GM18867 (cell line): ENCODE results near the gene ENTREP1.

Source experiments
- ATAC-seq: cut with Tn5 transposase; IDR thresholded peaks from one replicate; pipeline ENCODE4 v1.9.1; 2021; ENCODE audit warnings: mild to moderate bottlenecking, moderate library complexity; ENCODE audit not compliant: unreplicated experiment

Gene ENTREP1

DNA sequence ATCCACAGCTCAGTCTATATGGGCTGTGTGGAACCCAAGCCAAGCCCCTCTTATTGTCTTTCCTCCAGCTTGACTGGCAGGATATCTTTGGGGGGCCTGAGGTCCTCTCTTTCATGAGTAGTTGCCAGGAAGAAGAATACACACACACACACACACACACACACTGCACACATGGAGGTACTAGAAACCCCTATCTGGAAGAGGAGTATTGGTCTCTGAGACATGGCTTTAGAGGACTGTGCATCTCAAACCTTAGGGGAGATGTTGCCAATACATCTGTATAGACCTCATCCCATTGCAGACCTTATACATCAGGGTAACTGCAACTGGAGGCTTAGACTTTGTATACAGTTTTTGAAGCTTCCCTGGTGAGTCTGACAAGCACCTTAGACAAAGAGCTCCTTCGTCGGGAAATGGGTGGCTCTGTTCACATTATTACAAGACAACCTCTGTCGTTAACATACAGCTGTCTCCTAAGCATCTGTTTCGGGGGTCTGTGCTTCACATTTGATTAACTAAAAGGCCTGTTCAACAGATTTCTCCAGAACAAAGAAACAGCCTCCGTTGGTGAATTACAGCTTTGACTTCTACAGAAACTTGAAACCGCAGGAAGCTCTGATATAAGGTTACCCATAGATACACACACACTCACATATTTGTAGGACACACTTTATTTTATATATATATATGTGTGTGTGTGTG lies 5.5 kb upstream of the ENTREP1 start:
- ATAC-seq = no peak

DNA sequence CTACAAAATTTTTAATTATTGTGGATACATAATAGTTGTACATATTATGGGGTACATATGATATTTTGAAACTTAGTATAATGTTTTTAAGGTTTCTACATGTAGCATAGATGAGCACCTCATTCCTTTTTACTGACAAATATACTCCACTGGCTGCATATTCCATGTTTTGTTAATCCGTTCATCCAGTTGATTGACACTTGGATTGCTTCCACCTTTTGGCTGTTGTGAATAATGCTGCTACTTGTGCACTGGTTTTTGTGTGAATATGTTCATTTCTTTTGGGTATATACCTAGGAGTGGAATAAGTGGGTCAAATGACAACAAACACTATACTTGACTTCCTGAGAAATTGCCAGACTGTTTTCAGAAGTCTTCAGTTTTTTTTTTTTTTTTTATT lies 2.8 kb upstream of the ENTREP1 start:
- ATAC-seq = no peak

DNA sequence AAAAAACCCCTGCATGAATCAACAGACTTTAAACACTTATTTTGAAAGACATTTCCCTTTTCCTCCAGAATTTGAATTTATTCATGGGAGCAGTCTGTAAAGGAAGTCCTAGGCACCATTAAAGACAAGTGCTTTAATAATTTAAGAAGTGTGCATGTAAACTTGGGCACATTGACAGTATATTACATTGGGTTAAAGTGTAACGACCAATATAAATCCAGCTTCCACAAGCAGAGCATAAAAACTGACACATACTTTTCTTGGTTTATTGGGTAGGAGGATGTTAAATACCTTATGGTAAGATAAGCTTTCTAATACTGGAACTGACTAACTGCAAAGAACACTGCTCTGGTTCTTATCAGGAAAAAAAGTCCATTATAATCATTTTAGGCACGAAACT lies 1.2 kb upstream of the ENTREP1 start:
- ATAC-seq = no peak

- no peak for ATAC-seq
Measured at GRCh38 chr9:69325409-69326212, 596 bp downstream of the ENTREP1 start.

- ATAC-seq = no peak
Measured at GRCh38 chr9:69326261-69326660, 1.2 kb downstream of the ENTREP1 start.

DNA sequence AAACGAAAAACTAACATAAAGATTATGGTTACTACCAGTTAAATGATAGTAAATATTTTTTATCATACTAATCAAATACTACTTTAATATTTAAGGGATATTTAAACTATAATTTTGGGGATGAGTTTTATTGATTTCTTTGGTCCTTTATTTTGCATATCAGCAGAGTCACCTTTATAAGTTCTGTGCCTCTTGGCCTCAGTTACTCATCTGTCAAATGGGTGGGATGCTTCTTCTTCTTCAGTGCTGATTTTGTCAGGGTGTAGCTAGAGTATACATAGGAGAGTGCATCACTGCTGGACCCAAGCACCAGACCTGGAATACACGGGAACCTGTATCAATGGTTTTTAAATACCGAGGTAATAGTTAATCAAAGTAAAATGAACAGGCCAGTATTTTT lies 5.6 kb downstream of the ENTREP1 start:
- no peak for ATAC-seq

- no peak for ATAC-seq
Measured at GRCh38 chr9:69331444-69331843, 6.4 kb downstream of the ENTREP1 start.

GRCh38 chr9:69332067-69332685 lies 7.2 kb downstream of the ENTREP1 start:
- ATAC-seq = no peak

DNA sequence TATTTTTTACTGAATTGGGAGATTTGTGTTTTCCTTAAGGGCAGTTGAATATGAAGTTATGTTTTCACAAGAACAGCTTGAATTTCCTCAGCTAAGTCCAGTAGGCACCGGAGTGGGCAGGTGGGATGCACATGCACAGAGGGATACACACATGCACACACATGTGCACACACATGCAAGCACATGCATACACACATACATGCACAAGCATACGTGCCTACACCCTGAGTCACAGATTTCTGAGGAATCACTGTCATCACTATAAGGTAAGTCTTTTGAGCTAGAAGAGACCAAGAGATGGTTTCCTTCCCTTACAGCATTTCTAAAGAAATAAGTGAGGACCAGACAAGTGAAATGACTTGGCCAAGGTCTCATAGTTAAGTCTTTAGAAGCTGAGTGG lies 8.7 kb downstream of the ENTREP1 start:
- ATAC-seq = no peak

DNA sequence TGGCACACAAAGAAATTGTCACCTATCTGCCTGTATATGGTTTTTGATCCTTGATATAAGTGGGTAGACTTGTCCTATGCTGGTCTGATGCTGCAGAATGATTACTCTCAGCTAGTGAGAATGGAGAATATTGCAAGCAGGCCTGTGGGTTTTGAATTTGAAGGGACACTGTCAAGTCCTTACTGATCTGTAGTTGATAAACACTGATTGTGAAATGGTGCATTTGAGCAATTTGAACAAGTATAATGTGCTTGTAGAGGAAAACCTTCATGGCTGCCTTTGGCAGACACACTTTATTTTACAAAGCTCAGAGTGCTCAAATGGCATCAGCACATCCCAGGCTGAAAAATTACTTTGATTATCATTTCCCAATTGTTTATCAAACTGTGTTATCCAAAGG lies 9.3 kb downstream of the ENTREP1 start:
- no peak for ATAC-seq

DNA sequence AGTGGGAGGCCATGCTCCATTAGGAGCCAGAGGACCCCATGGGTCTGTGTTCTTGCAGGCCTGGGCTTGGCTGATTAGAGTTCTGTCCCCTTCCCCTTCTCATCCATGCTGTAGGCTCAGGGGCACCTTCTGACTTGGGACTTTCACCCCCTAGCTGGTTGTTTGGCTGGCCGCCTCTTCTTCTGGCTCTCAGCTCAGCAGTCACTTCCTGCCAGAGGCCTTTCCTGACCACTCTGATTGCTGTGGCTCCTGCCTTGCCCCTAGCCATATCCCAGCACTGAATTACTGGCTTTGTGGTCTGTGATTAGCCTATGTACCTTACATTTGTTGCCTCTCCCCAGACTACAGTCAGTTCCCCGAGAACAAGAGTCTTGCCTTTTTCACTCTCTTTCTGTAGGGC lies 14.6 kb downstream of the ENTREP1 start:
- ATAC-seq = no peak

GRCh38 chr9:69340631-69341030 lies 15.6 kb downstream of the ENTREP1 start:
- no peak for ATAC-seq

DNA sequence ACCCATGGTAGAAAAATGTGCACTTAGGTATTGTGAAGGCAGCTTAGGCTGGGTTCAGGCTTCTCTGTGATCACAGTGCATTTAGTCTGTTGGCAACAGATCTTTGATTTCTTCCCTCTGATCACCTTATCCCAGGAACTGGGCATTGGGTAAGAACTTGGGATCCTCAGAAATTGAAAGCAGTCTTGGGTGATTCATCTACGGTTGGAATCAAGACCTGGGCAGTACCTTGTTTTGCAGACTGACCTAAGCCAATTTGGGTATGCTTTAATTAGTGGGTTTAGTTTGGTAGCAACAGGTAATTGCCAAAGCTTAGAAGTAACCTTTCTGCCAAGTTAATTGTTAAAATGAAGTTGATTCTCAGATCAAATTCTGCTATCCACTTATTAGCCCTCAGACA lies 17.8 kb downstream of the ENTREP1 start:
- ATAC-seq = no peak

DNA sequence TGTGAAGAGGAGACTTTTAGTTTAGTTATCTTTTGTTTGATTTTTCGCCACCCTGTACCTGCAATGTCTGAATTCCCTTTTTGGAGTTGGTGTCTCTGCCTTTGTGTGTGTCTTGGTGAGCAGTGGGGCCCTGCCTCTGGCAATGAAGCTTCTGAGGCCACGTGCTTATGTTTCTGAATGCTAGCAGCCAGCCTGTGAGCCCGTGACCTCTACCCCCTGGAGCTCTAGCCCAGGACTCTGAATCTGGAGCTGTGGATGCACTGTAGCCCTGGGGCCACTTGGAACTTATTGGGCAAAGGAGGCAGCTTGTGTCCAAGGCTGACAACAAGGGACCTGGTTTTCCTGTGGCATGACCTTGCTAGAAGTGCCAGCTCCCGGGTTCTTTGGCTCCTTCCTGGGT lies 19.4 kb downstream of the ENTREP1 start:
- no peak for ATAC-seq

DNA sequence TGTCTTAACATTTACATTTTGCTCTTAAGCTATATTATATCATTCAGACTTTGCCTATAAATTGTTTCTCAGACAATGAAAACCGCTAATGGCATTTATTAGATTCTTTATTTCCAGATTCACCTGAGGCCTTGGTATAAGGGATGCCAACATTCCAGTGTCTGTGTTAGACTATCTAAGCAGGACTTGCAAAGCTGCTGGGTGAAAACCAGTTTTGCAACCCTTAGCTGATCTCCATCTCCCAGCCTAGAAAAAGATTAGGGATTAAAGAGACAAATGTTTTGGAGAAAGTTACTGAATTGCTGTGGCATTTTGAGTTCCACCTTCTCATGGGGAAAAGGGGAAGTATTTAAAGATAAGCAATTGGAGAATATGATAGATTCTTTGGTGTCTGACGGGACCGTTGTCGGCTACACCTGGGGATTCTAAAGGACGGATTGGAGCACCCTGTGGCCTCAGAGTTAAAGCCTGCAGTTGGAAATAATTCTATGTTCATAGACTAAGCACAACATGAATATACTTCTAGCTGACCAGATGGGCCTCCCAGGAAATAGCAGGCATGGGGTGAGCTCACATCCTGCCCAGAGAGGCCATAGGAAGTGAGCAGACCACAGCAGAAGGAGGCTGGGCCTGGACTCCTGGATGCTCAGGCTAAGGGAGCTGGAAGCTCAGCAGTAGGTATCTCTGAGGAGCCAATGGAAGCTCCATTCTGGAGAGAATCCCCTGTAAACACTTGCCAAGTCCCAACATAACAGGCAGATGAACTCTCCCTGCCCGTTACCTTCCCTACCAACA lies 21.8 kb downstream of the ENTREP1 start:
- ATAC-seq = no peak

- no peak for ATAC-seq
Measured at GRCh38 chr9:69347607-69348006, 22.6 kb downstream of the ENTREP1 start.

- ATAC-seq = no peak
Measured at GRCh38 chr9:69351227-69351626, 26.2 kb downstream of the ENTREP1 start.

GRCh38 chr9:69355232-69355631 lies 30.2 kb downstream of the ENTREP1 start:
- ATAC-seq = no peak

GRCh38 chr9:69357030-69357775 lies 32.2 kb downstream of the ENTREP1 start:
- ATAC-seq = no peak

DNA sequence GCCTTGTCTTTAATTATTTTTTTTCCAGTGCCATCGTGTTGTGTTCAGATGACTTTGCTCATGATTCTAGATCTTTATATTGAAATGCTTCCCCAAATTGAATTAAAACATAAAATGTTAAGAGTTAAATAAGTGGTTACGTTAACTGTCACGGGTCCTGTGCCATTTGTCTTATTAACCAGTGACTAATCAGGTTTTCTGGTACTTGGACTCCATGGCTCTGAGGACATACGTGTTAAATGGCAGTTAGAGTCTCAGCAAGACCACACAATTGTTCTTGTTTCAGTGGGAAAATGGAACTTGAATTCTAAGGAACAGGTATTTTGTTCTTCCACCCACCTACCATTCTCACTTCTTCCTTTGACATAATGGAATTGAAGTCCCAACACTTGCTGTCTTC lies 32.8 kb downstream of the ENTREP1 start:
- ATAC-seq = no peak

- ATAC-seq = no peak
Measured at GRCh38 chr9:69363191-69363590, 38.2 kb downstream of the ENTREP1 start.
